ENCODE measurements around the gene DUSP9. TPM values are rescaled to one million over a fixed set of nuclear protein-coding genes. Genes with fewer than 3 reads are reported as not detected.

The DUSP9 gene
- total RNA-seq, 1 experiment from 2014 or later = 14.2 TPM

GRCh38 chrX:153633607-153634180 is 13.3 kb upstream of the DUSP9 start:
- no peak overlapping the region for H3K4me2 ChIP-seq (ENCODE audit: low read length)
- no peaks in the 10 kb centered on the region for H3K79me2 ChIP-seq (ENCODE audit: insufficient read depth, low read length)
- H3K9me3 ChIP-seq (ENCODE audit: control insufficient read depth in 1 of 2, insufficient read depth in 1 of 2, low read depth in 1 of 2, low read length in 2 of 2) = no peaks in the 10 kb centered on the region
- H3K36me3 ChIP-seq (ENCODE audit: control insufficient read depth in 1 of 2, insufficient read depth in 2 of 2, low read length in 2 of 2) = no peaks in the 10 kb centered on the region
- DNase-seq (ENCODE audit: low read depth, low spot score) (no peak), ATAC-seq (no peak)
- ChIA-PET RAD21 (ENCODE audit: low non-redundant PET in 1 of 2, low total read pairs in 2 of 2, uncharacterized antibody in 2 of 2, unreplicated experiment in 2 of 2) (no interaction called here), CTCF (no interaction called here), POLR2A (no interaction called here)
- H3K4me1 ChIP-seq (ENCODE audit: control insufficient read depth in 1 of 2, insufficient read depth in 2 of 2, low read length in 2 of 2) = no peaks in the 10 kb centered on the region
- no peak overlapping the region for H2AFZ ChIP-seq (ENCODE audit: low read depth, low read length, poor library complexity, severe bottlenecking)
- no peaks in the 10 kb centered on the region for H3K27me3 ChIP-seq (ENCODE audit: insufficient read depth, low read length)
- H3K9me2 ChIP-seq (ENCODE audit: insufficient read depth) = no peaks in the 10 kb centered on the region
- no peak overlapping the region for H3K4me3 ChIP-seq (replicated peaks in 1 of 2; ENCODE audit: low read depth in 1 of 2, low read length in 2 of 2)
- H4K20me1 ChIP-seq (ENCODE audit: insufficient read depth) = no peaks in the 10 kb centered on the region
- no TSS peak for BruUV-seq (replicated peaks)
- TF ChIP-seq EZH2 (IDR thresholded peaks at IDR 0.05) (no peak), JUND (IDR thresholded peaks at IDR 0.05) (no peak), SIN3A (IDR thresholded peaks at IDR 0.05; ENCODE audit: low read depth) (no peak), POLR2AphosphoS5 (IDR thresholded peaks at IDR 0.05; ENCODE audit: low read depth, low read length) (no peak), SP1 (IDR thresholded peaks at IDR 0.05; ENCODE audit: low read depth) (no peak), ZFX (IDR thresholded peaks at IDR 0.05) (no peak), ZNF274 (IDR thresholded peaks at IDR 0.05; ENCODE audit: low read depth, low read length) (no peak), ELF1 (IDR thresholded peaks at IDR 0.05; ENCODE audit: borderline replicate concordance, low read depth) (no peak), CEBPB (IDR thresholded peaks at IDR 0.05; ENCODE audit: low read depth) (no peak), ATF3 (IDR thresholded peaks at IDR 0.05) (no peak), RAD21 (IDR thresholded peaks at IDR 0.05; ENCODE audit: low read depth) (no peak), EGR1 (IDR thresholded peaks at IDR 0.05; ENCODE audit: low read depth) (no peak), ZBTB33 (IDR thresholded peaks at IDR 0.05; ENCODE audit: extremely low read depth, insufficient replicate concordance, low read length) (no peak), YY1 (IDR thresholded peaks at IDR 0.05; ENCODE audit: extremely low read depth, insufficient replicate concordance, low read depth, low read length) (no peak), FOSL1 (IDR thresholded peaks at IDR 0.05; ENCODE audit: low read depth) (no peak), CBX3 (IDR thresholded peaks at IDR 0.05; ENCODE audit: low read depth) (no peak), POLR2A (IDR thresholded peaks at IDR 0.05; ENCODE audit: borderline replicate concordance, extremely low read depth, insufficient read depth, insufficient read length) (no peak), SRF (IDR thresholded peaks at IDR 0.05; ENCODE audit: low read depth) (no peak)
- TF ChIP-seq, protein P1, sequence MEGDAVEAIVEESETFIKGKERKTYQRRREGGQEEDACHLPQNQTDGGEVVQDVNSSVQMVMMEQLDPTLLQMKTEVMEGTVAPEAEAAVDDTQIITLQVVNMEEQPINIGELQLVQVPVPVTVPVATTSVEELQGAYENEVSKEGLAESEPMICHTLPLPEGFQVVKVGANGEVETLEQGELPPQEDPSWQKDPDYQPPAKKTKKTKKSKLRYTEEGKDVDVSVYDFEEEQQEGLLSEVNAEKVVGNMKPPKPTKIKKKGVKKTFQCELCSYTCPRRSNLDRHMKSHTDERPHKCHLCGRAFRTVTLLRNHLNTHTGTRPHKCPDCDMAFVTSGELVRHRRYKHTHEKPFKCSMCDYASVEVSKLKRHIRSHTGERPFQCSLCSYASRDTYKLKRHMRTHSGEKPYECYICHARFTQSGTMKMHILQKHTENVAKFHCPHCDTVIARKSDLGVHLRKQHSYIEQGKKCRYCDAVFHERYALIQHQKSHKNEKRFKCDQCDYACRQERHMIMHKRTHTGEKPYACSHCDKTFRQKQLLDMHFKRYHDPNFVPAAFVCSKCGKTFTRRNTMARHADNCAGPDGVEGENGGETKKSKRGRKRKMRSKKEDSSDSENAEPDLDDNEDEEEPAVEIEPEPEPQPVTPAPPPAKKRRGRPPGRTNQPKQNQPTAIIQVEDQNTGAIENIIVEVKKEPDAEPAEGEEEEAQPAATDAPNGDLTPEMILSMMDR (IDR thresholded peaks at IDR 0.05 in 2 of 3, conservative IDR thresholded peaks at IDR 0.05 in 1 of 3; ENCODE audit: borderline replicate concordance in 1 of 3, insufficient read depth in 1 of 3, low read depth in 2 of 3, low read length in 2 of 3) = no peak
- TF ChIP-seq, protein P2, sequence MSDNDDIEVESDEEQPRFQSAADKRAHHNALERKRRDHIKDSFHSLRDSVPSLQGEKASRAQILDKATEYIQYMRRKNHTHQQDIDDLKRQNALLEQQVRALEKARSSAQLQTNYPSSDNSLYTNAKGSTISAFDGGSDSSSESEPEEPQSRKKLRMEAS (IDR thresholded peaks at IDR 0.05) = no peak
- H3K27ac ChIP-seq (ENCODE audit: low read depth, low read length) = no peak overlapping the region
- intact Hi-C loops (cut with micrococcal nuclease) = no loop called here
- H3K9ac ChIP-seq (ENCODE audit: low read length) = no peak overlapping the region

Data from HCT116 (cell line).